Measurements from ENCODE around the gene BDP1. TPM values are rescaled to one million over a fixed set of nuclear protein-coding genes. Genes with fewer than 3 reads are reported as not detected.
A peak's percentile ranks its signal among the peaks of the same experiment; 100 is the strongest.

Gene BDP1
- total and polyA plus RNA-seq, 2 of the 4 experiments (the other 2 are of a cell fraction), result 5.8 to 14.0 TPM

DNA sequence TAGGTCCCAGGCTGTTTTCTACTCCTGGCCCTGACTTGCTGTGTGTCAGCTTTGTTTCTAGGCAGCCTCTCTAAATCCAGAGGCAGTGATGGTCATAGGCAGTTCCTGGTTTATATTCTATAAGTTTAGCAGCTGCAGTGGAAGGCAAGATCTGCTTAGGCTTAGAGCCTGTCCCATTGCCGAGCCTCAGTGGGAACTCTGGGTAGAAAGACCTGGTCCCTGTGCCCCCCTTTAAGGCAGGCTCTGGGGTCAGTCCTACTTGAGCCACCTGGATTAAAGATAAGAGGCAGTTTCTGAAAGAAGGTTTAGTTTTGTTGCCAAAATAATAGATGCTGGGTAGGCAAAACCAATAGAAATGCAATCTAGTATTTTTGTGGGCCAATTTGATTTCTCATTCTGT, 145.3 kb downstream of the BDP1 start:
- Histone ChIP-seq H3K9me1 (ENCODE audit: insufficient read depth, low read length) (peaks cover 20% of the 10 kb centered on the region), H2BK120ac (ENCODE audit: low read depth, low read length) (no peak overlapping the region), H3K4ac (ENCODE audit: low read depth, low read length) (0 out of 2 replicates have a peak overlapping the region, but pooled peaks have one; percentile 15), H3K4me3 (ENCODE audit: insufficient read depth, low read depth, low read length) (no peak overlapping the region), H2BK5ac (ENCODE audit: low read depth, low read length, poor library complexity, severe bottlenecking) (peak overlapping the region; percentile 35), H4K91ac (ENCODE audit: insufficient read depth, low read depth, low read length) (no peak overlapping the region), H3K14ac (replicated peaks; ENCODE audit: low read depth, low read length) (peak overlapping the region; percentile 40), H3K79me1 (ENCODE audit: low read depth in 1 of 2, low read length in 2 of 2) (peaks cover 0 to 7% of the 10 kb centered on the region in 2 experiments; a peak in 2 of 4 replicates), H2AK5ac (ENCODE audit: low read depth, low read length) (peak overlapping the region; percentile 62; the same call in 1 of the 2 replicates), H3K4me2 (ENCODE audit: low read depth, low read length) (peak overlapping the region; percentile 35; the same call in 1 of the 2 replicates), H3K36me3 (ENCODE audit: control insufficient read depth, insufficient read depth, low read length) (peaks cover 8% of the 10 kb centered on the region), H3K9ac (ENCODE audit: low read depth, low read length) (no peak overlapping the region), H3K56ac (ENCODE audit: extremely low read depth, insufficient read depth, low read length) (no peak overlapping the region), H4K20me1 (ENCODE audit: insufficient read depth, low read length) (peaks cover 16% of the 10 kb centered on the region), H4K5ac (ENCODE audit: low read depth, low read length) (no peak overlapping the region), H3K18ac (ENCODE audit: low read depth, low read length) (peak overlapping the region; percentile 1), H3K4me1 (ENCODE audit: control insufficient read depth, insufficient read depth, low read length) (peaks cover 6% of the 10 kb centered on the region), H3K9me3 (ENCODE audit: control insufficient read depth, insufficient read depth, low read length) (no peaks in the 10 kb centered on the region), H2BK15ac (ENCODE audit: low read depth, low read length) (no peak overlapping the region), H2AK9ac (replicated peaks; ENCODE audit: low read depth, low read length, poor library complexity) (no peak overlapping the region), H3K23ac (ENCODE audit: low read depth, low read length) (0 out of 2 replicates have a peak overlapping the region, but pooled peaks have one; percentile 15), H2BK20ac (ENCODE audit: low read depth, low read length) (no peak overlapping the region), H3K27me3 (ENCODE audit: control insufficient read depth, insufficient read depth, low read length) (no peaks in the 10 kb centered on the region), H4K8ac (ENCODE audit: low read depth in 2 of 2, low read length in 2 of 2) (no peak overlapping the region; a peak in 1 of 4 replicates), H3K27ac (ENCODE audit: insufficient read depth, low read length) (peak overlapping the region; percentile 54; the same call in 1 of the 2 replicates), H2AFZ (replicated peaks; ENCODE audit: low read length, poor library complexity) (no peak overlapping the region)
- ATAC-seq (ENCODE audit: low read depth), result no peak
- BruUV-seq (replicated peaks), result no TSS peak
- WGBS, 2 experiments (ENCODE audit: extremely low coverage in 2 of 2, insufficient read length in 1 of 2), result no CpG with 5 or more reads among the region's 1 CpG
- in situ Hi-C loops (cut with MboI; ENCODE audit: low sequenced_read_pairs) (no loop called here), intact Hi-C loops (cut with micrococcal nuclease) (loop anchor here (2.0 kb wide), 1 partner anchor 466 kb away; no protein-coding TSS in a partner anchor), dilution Hi-C loops (cut with HindIII; ENCODE audit: low sequenced_read_pairs, unreplicated experiment) (no loop called here)
- TF ChIP-seq BHLHE40 (IDR thresholded peaks at IDR 0.05; ENCODE audit: low read depth, low read length) (no peak), MAFK (IDR thresholded peaks at IDR 0.05; ENCODE audit: low read depth, low read length) (no peak), POLR2A (IDR thresholded peaks at IDR 0.05; ENCODE audit: low read depth, low read length) (no peak), CHD1 (IDR thresholded peaks at IDR 0.05; ENCODE audit: low read depth, low read length) (no peak), RAD21 (IDR thresholded peaks at IDR 0.05; ENCODE audit: low read length) (no peak), MAZ (IDR thresholded peaks at IDR 0.05; ENCODE audit: borderline replicate concordance, low read depth, low read length) (no peak), SMC3 (IDR thresholded peaks at IDR 0.05; ENCODE audit: low read depth, low read length) (no peak), MXI1 (IDR thresholded peaks at IDR 0.05; ENCODE audit: borderline replicate concordance, low read depth, low read length) (no peak), RFX5 (IDR thresholded peaks at IDR 0.05; ENCODE audit: low read depth, low read length) (no peak), RCOR1 (IDR thresholded peaks at IDR 0.05; ENCODE audit: insufficient replicate concordance, low read length) (no peak), NFE2L2 (IDR thresholded peaks at IDR 0.05; ENCODE audit: low read depth, low read length) (no peak)
- TF ChIP-seq, protein P1, sequence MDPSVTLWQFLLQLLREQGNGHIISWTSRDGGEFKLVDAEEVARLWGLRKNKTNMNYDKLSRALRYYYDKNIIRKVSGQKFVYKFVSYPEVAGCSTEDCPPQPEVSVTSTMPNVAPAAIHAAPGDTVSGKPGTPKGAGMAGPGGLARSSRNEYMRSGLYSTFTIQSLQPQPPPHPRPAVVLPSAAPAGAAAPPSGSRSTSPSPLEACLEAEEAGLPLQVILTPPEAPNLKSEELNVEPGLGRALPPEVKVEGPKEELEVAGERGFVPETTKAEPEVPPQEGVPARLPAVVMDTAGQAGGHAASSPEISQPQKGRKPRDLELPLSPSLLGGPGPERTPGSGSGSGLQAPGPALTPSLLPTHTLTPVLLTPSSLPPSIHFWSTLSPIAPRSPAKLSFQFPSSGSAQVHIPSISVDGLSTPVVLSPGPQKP (IDR thresholded peaks at IDR 0.05; ENCODE audit: borderline replicate concordance, low read depth, low read length), result no peak
- TF ChIP-seq, protein P2, sequence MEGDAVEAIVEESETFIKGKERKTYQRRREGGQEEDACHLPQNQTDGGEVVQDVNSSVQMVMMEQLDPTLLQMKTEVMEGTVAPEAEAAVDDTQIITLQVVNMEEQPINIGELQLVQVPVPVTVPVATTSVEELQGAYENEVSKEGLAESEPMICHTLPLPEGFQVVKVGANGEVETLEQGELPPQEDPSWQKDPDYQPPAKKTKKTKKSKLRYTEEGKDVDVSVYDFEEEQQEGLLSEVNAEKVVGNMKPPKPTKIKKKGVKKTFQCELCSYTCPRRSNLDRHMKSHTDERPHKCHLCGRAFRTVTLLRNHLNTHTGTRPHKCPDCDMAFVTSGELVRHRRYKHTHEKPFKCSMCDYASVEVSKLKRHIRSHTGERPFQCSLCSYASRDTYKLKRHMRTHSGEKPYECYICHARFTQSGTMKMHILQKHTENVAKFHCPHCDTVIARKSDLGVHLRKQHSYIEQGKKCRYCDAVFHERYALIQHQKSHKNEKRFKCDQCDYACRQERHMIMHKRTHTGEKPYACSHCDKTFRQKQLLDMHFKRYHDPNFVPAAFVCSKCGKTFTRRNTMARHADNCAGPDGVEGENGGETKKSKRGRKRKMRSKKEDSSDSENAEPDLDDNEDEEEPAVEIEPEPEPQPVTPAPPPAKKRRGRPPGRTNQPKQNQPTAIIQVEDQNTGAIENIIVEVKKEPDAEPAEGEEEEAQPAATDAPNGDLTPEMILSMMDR (conservative IDR thresholded peaks at IDR 0.05; ENCODE audit: low read depth, low read length), result no peak
- no peak for DNase-seq
- ChIA-PET CTCF (interaction anchor here (0.7 to 1.8 kb wide), 7 partner anchors 8 to 157 kb away, joined by 3 to 6 read pairs (median 3); partner anchors contain the start of gene MCCC2), POLR2A (ENCODE audit: unreplicated experiment) (interaction anchor here (0.6 kb wide), 1 partner anchor 508 kb away, joined by 7 read pairs; no protein-coding TSS in a partner anchor)

Measured in IMR-90 (cell line).